IMR-90 (cell line): Measurements from ENCODE around the gene ELMO1. TPM values are rescaled to one million over a fixed set of nuclear protein-coding genes. Genes with fewer than 3 reads are reported as not detected.

ENCODE experiments used
- ATAC-seq: fragments of 200-7000 bp; cut with Tn5 transposase; 2 replicates; pipeline ENCODE4 v1.9.1; 2020; ENCODE audit warnings: low read depth, mild to moderate bottlenecking, moderate library complexity
- BruUV-seq: library from RNA; stranded (reverse); fragments of 400-500 nt; replicated peaks from 2 replicates; lab custom pipeline; 2021; lab: Mats Ljungman, UMichigan
- CTCF ChIA-PET: fragments of 300-600 bp; formaldehyde crosslinking; extraction: SDS; loops from one replicate; lab custom pipeline; 2021; ENCODE audit warnings: antibody characterized with exemption; lab: Yijun Ruan, JAX
- POLR2A ChIA-PET: fragments of 300-600 bp; sonication (Branson Sonifier 250); formaldehyde crosslinking; loops from one replicate; lab custom pipeline; 2022; ENCODE audit warnings: antibody characterized with exemption; ENCODE audit not compliant: unreplicated experiment; lab: Charles Lee
- DNase-seq: peaks from one replicate; pipeline ENCODE4 v3.0.0; 2013
- H2AFZ ChIP-seq: replicated peaks from 2 replicates; pipeline ENCODE3; 2013; ENCODE audit warnings: low read length, mild to moderate bottlenecking; ENCODE audit not compliant: poor library complexity
- H2AK5ac ChIP-seq: 2 replicates; pipeline ENCODE4 v1.6.1; 2013; ENCODE audit warnings: low read depth, low read length, inconsistent platforms
- H2AK9ac ChIP-seq: replicated peaks from 2 replicates; pipeline ENCODE3; 2013; ENCODE audit warnings: mild to moderate bottlenecking, low read depth, low read length, moderate library complexity; ENCODE audit not compliant: poor library complexity
- H2BK120ac ChIP-seq: 2 replicates; pipeline ENCODE4 v1.6.1; 2013; ENCODE audit warnings: low read depth, low read length, inconsistent platforms
- H2BK15ac ChIP-seq: 3 replicates; pipeline ENCODE4 v1.6.1; 2013; ENCODE audit warnings: low read depth, low read length, inconsistent platforms
- H2BK20ac ChIP-seq: 2 replicates; pipeline ENCODE4 v1.6.1; 2013; ENCODE audit warnings: low read depth, mild to moderate bottlenecking, inconsistent platforms, low read length, moderate library complexity
- H2BK5ac ChIP-seq: 2 replicates; pipeline ENCODE4 v1.6.1; 2013; ENCODE audit warnings: mild to moderate bottlenecking, low read depth, low read length, inconsistent platforms; ENCODE audit not compliant: poor library complexity, severe bottlenecking
- H3K14ac ChIP-seq: replicated peaks from 2 replicates; pipeline ENCODE4 v1.6.1; 2013; ENCODE audit warnings: low read depth, low read length, inconsistent platforms
- H3K18ac ChIP-seq: 2 replicates; pipeline ENCODE4 v1.6.1; 2013; ENCODE audit warnings: low read depth, low read length, control low read depth
- H3K23ac ChIP-seq: 2 replicates; pipeline ENCODE4 v1.6.1; 2013; ENCODE audit warnings: low read depth, low read length, inconsistent platforms
- H3K27ac ChIP-seq: 2 replicates; pipeline ENCODE4 v1.5.1; 2013; ENCODE audit warnings: mild to moderate bottlenecking, control low read depth, low read length; ENCODE audit not compliant: insufficient read depth
- H3K27me3 ChIP-seq: 2 replicates; pipeline ENCODE4 v1.6.1; 2013; ENCODE audit warnings: low read length; ENCODE audit not compliant: control insufficient read depth, insufficient read depth
- H3K36me3 ChIP-seq: 2 replicates; pipeline ENCODE4 v1.6.1; 2013; ENCODE audit warnings: low read length, mixed read lengths; ENCODE audit not compliant: control insufficient read depth, insufficient read depth
- H3K4ac ChIP-seq: 2 replicates; pipeline ENCODE4 v1.6.1; 2013; ENCODE audit warnings: low read depth, low read length, inconsistent platforms
- H3K4me1 ChIP-seq: 2 replicates; pipeline ENCODE4 v1.6.1; 2013; ENCODE audit warnings: low read length, mixed read lengths; ENCODE audit not compliant: control insufficient read depth, insufficient read depth
- H3K4me2 ChIP-seq: 2 replicates; pipeline ENCODE4 v1.6.1; 2013; ENCODE audit warnings: low read depth, mild to moderate bottlenecking, control low read depth, low read length, moderate library complexity
- H3K4me3 ChIP-seq: 2 replicates; pipeline ENCODE4 v1.5.1; 2013; ENCODE audit warnings: low read depth, mild to moderate bottlenecking, control low read depth, low read length, moderate library complexity; ENCODE audit not compliant: insufficient read depth
- H3K56ac ChIP-seq: 2 replicates; pipeline ENCODE4 v1.6.1; 2013; ENCODE audit warnings: low read length, inconsistent platforms; ENCODE audit not compliant: insufficient read depth; ENCODE audit errors: extremely low read depth
- H3K79me1 ChIP-seq, 2 experiments: 2 replicates each; pipeline ENCODE4 v1.6.1; 2013; ENCODE audit warnings: low read length in 2 of 2, inconsistent platforms in 1 of 2, low read depth in 1 of 2
- H3K9ac ChIP-seq: 2 replicates; pipeline ENCODE4 v1.6.1; 2013; ENCODE audit warnings: low read depth, low read length, control low read depth
- H3K9me1 ChIP-seq: 2 replicates; pipeline ENCODE4 v1.6.1; 2013; ENCODE audit warnings: low read length, inconsistent platforms; ENCODE audit not compliant: insufficient read depth
- H3K9me3 ChIP-seq: 2 replicates; pipeline ENCODE4 v1.6.1; 2013; ENCODE audit warnings: low read length; ENCODE audit not compliant: control insufficient read depth, insufficient read depth
- H4K20me1 ChIP-seq: 2 replicates; pipeline ENCODE4 v1.6.1; 2013; ENCODE audit warnings: low read length, inconsistent platforms; ENCODE audit not compliant: insufficient read depth
- H4K5ac ChIP-seq: 2 replicates; pipeline ENCODE4 v1.6.1; 2013; ENCODE audit warnings: mild to moderate bottlenecking, low read depth, low read length, control low read depth
- H4K8ac ChIP-seq, 2 experiments: 2 replicates each; pipeline ENCODE4 v1.6.1; 2013; ENCODE audit warnings: low read depth in 2 of 2, low read length in 2 of 2, control low read depth in 1 of 2, inconsistent platforms in 1 of 2
- H4K91ac ChIP-seq: 2 replicates; pipeline ENCODE4 v1.6.1; 2013; ENCODE audit warnings: low read depth, low read length, inconsistent platforms; ENCODE audit not compliant: insufficient read depth
- FOS ChIP-seq: fragments of 150-350 bp; IDR thresholded peaks from 2 replicates; pipeline ENCODE4 v1.6.1; 2016; ENCODE audit warnings: low read depth, low read length
- MAFK ChIP-seq: IDR thresholded peaks from 2 replicates; pipeline ENCODE4 v1.6.1; 2012; ENCODE audit warnings: low read depth, low read length, improper control_type of control experiment
- NFE2L2 ChIP-seq: fragments of 150-350 bp; IDR thresholded peaks from 2 replicates; pipeline ENCODE4 v1.6.1; 2016; ENCODE audit warnings: low read depth, mild to moderate bottlenecking, low read length
- POLR2A ChIP-seq: IDR thresholded peaks from 2 replicates; pipeline ENCODE4 v1.6.1; 2012; ENCODE audit warnings: mild to moderate bottlenecking, low read depth, low read length
- RAD21 ChIP-seq: IDR thresholded peaks from 2 replicates; pipeline ENCODE4 v1.6.1; 2012; ENCODE audit warnings: low read length, improper control_type of control experiment
- RFX5 ChIP-seq: IDR thresholded peaks from 2 replicates; pipeline ENCODE4 v1.8.0; 2012; ENCODE audit warnings: low read depth, mild to moderate bottlenecking, low read length, moderate library complexity
- SMC3 ChIP-seq: fragments of 150-350 bp; IDR thresholded peaks from 2 replicates; pipeline ENCODE4 v1.6.1; 2016; ENCODE audit warnings: low read depth, mild to moderate bottlenecking, antibody characterized with exemption, low read length, moderate library complexity
- WGBS, 2 experiments: methylation state at CpG; one replicate each; pipeline versions ENCODE4 v1.1.5 to v1.1.7; 2013; ENCODE audit warnings: missing lambda C conversion rate in 2 of 2; ENCODE audit not compliant: insufficient read length in 1 of 2; ENCODE audit errors: extremely low coverage in 2 of 2; 5-methylcytosine and 5-hydroxymethylcytosine counted together
- dilution Hi-C: fragments of 300-500 bp; cut with HindIII; formaldehyde crosslinking; loops from one replicate; pipeline ENCODE4 v1.14.3; 2018; ENCODE audit warnings: low sequenced_read_pairs; ENCODE audit not compliant: unreplicated experiment
- in situ Hi-C: fragments of 300-500 bp; cut with MboI; formaldehyde crosslinking; loops from 3 replicates; pipeline ENCODE4 v1.14.3; 2019; ENCODE audit warnings: low sequenced_read_pairs, inconsistent platforms, mixed read lengths
- intact Hi-C: fragments of 100-400 bp; cut with micrococcal nuclease; formaldehyde crosslinking; loops from 2 replicates; pipeline ENCODE4 v1.10.0; 2022
- polyA plus RNA-seq, 3 experiments: library from polyadenylated mRNA; depleted of rRNA; stranded (reverse); fragments of >200 nt; gene quantifications; 2 replicates each; pipeline ENCODE4 v1.2.3, GENCODE V29; 2012; ENCODE audit warnings: low replicate concordance in 1 of 3
- total RNA-seq: library from RNA; depleted of rRNA; stranded (reverse); fragments of >200 nt; gene quantifications from 2 replicates; pipeline ENCODE4 v1.2.3, GENCODE V29; 2012
- TF ChIP-seq, protein P1 (sequence below): fragments of 150-350 bp; IDR thresholded peaks from 2 replicates; pipeline ENCODE4 v1.6.1; 2017; ENCODE audit warnings: mild to moderate bottlenecking, antibody characterized with exemption, low read length, low read depth

ELMO1 gene
- total and polyA plus RNA-seq, 2 of the 4 experiments (the other 2 are of a cell fraction) = 0.03 TPM; not detected in 1

DNA sequence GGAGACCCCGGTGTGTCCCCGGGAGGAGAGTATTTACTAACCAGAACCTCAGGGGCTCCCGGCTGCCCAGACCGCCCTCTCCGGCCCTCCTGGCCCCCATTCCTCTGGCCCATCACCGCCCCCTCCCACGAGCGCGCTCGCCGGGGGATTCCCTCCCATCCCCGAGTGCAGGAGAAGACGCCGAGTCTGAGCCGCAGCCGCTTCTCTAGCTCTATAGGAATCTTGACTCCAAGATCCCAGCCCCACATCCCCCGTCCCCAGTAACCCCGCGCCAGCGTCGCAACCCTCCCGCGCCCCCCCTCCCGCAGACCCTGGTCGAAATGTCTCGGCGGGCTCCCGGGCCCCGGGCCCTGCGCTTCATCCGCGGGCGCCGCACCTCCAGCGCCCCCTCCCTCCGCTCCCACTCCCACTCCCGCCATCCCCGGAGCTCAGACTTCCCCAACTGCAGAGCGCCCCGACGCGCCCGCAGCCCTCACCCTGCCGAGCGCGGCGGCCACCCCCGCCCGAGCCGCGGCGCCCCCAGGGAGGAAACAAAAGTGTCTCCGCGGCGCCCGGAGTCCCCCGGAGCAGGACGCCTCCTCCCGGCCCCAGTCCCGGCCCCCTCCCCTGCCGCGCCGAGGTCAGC is 541 bp downstream of the ELMO1 start:
- Histone ChIP-seq H3K27me3 (peaks cover 4% of the 10 kb centered on the region; the same call in 1 of the 2 replicates), H3K9me3 (peaks cover 2% of the 10 kb centered on the region), H3K36me3 (no peaks in the 10 kb centered on the region), H2BK15ac (no peak overlapping the region), H2BK120ac (no peak overlapping the region), H4K8ac (no peak overlapping the region), H3K27ac (no peak overlapping the region), H3K9ac (no peak overlapping the region), H2BK5ac (no peak overlapping the region), H2AK9ac (no peak overlapping the region), H3K9me1 (no peaks in the 10 kb centered on the region), H3K14ac (no peak overlapping the region), H3K4me1 (no peaks in the 10 kb centered on the region), H3K4me2 (no peak overlapping the region), H4K20me1 (no peaks in the 10 kb centered on the region), H3K23ac (no peak overlapping the region), H4K5ac (no peak overlapping the region), H2AFZ (no peak overlapping the region), H3K4me3 (no peak overlapping the region; the same call in 1 of the 2 replicates), H4K91ac (no peak overlapping the region), H2BK20ac (no peak overlapping the region), H3K18ac (no peak overlapping the region), H3K56ac (no peak overlapping the region), H2AK5ac (no peak overlapping the region), H3K4ac (no peak overlapping the region), H3K79me1 (no peaks in the 10 kb centered on the region)
- POLR2A ChIA-PET = no interaction called here
- in situ Hi-C loops = no loop called here
- TF ChIP-seq, protein P1, sequence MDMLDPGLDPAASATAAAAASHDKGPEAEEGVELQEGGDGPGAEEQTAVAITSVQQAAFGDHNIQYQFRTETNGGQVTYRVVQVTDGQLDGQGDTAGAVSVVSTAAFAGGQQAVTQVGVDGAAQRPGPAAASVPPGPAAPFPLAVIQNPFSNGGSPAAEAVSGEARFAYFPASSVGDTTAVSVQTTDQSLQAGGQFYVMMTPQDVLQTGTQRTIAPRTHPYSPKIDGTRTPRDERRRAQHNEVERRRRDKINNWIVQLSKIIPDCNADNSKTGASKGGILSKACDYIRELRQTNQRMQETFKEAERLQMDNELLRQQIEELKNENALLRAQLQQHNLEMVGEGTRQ = no peak
- no peak for TF ChIP-seq POLR2A
- no peak for TF ChIP-seq NFE2L2
- no peak for TF ChIP-seq MAFK
- TF ChIP-seq SMC3 = no peak
- no peak for TF ChIP-seq FOS
- TF ChIP-seq RAD21 = no peak
- TF ChIP-seq RFX5 = no peak
- 1% methylated on average over 22 of the region's 63 CpGs; no CpG with 5 or more reads in 1 of the 2 experiments for WGBS, 2 experiments
- CTCF ChIA-PET = no interaction called here
- no TSS peak for BruUV-seq
- dilution Hi-C loops = no loop called here
- no peak for DNase-seq
- intact Hi-C loops = loop anchor here (10.0 kb wide), 1 partner anchor 63 kb away; no protein-coding TSS in a partner anchor
- ATAC-seq = no peak
